Endothelial cell of umbilical vein (primary cell): ENCODE measurements around the gene DCAF12. TPM values are rescaled to one million over a fixed set of nuclear protein-coding genes. Genes with fewer than 3 reads are reported as not detected.
A peak's percentile ranks its signal among the peaks of the same experiment; 100 is the strongest.

Experiments used
- BruUV-seq: library from RNA; stranded (reverse); fragments of 400-500 nt; replicated peaks from 2 replicates; lab custom pipeline; 2021; lab: Mats Ljungman, UMichigan
- CTCF ChIA-PET: fragments of 300-600, 350-600 bp; sonication (Branson Sonifier 250); formaldehyde crosslinking; loops from one replicate; lab custom pipeline; 2021; ENCODE audit warnings: antibody characterized with exemption, inconsistent platforms; lab: Charles Lee
- POLR2A ChIA-PET: fragments of 300-600, 350-600 bp; sonication (Branson Sonifier 250); formaldehyde crosslinking; loops from one replicate; lab custom pipeline; 2021; ENCODE audit warnings: antibody characterized with exemption, inconsistent platforms; lab: Charles Lee
- DNase-seq: peaks from one replicate; pipeline ENCODE4 v3.0.0-alpha.2; 2011; ENCODE audit warnings: low read depth, low spot score
- FAIRE-seq: peaks from 2 replicates; lab custom pipeline; 2011; peaks lifted over from hg19 to GRCh38; lab: Jason Lieb, UNC
- H2AFZ ChIP-seq: 2 replicates; pipeline ENCODE4 v1.6.0; 2012; ENCODE audit warnings: low read depth, low read length, control low read depth, inconsistent platforms
- H3K27ac ChIP-seq: 2 replicates; pipeline ENCODE4 v1.5.1; 2011; ENCODE audit warnings: low read depth, mild to moderate bottlenecking, control low read depth, low read length, moderate library complexity; ENCODE audit not compliant: insufficient read depth
- H3K27me3 ChIP-seq, 2 experiments: 2 replicates each; pipeline versions ENCODE4 v1.6.0 to v1.6.1; 2011; ENCODE audit warnings: low read length in 2 of 2, mixed read lengths in 1 of 2; ENCODE audit not compliant: control insufficient read depth in 2 of 2, insufficient read depth in 2 of 2
- H3K36me3 ChIP-seq, 2 experiments: 2 replicates in 1 of 2; 3 replicates in 1 of 2; pipeline ENCODE4 v1.5.1; 2011; ENCODE audit warnings: low read length in 2 of 2, mild to moderate bottlenecking in 1 of 2, moderate library complexity in 1 of 2; ENCODE audit not compliant: control insufficient read depth in 2 of 2, insufficient read depth in 2 of 2; ENCODE audit errors: extremely low read depth in 1 of 2
- H3K4me1 ChIP-seq: 3 replicates; pipeline ENCODE4 v1.5.1; 2011; ENCODE audit warnings: mild to moderate bottlenecking, low read length; ENCODE audit not compliant: control insufficient read depth, insufficient read depth; ENCODE audit errors: extremely low read depth
- H3K4me2 ChIP-seq: 2 replicates; pipeline ENCODE4 v1.6.1; 2011; ENCODE audit warnings: low read length, control low read depth, mixed read lengths; ENCODE audit not compliant: insufficient read depth
- H3K4me3 ChIP-seq, 3 experiments: fragments of 200-600 bp in 1 of 3; sonication (generic), shearing (Covaris generic) in 1 of 3; replicated peaks in 1 of 3; 2 replicates each; pipeline ENCODE4 v1.5.1; 2011 to 2016; ENCODE audit warnings: control low read depth in 3 of 3, low read length in 3 of 3, mild to moderate bottlenecking in 2 of 3, inconsistent platforms in 1 of 3, low read depth in 1 of 3, moderate library complexity in 1 of 3; ENCODE audit not compliant: insufficient read depth in 1 of 3
- H3K79me2 ChIP-seq: 2 replicates; pipeline ENCODE4 v1.6.0; 2012; ENCODE audit warnings: low read length, inconsistent platforms; ENCODE audit not compliant: control insufficient read depth, insufficient read depth
- H3K9ac ChIP-seq: replicated peaks from 2 replicates; pipeline ENCODE3; 2011; ENCODE audit warnings: low read length, control low read depth; ENCODE audit not compliant: insufficient read depth; ENCODE audit errors: extremely low read depth
- H3K9me1 ChIP-seq: replicated peaks from 3 replicates; pipeline ENCODE4 v1.6.0; 2011; ENCODE audit warnings: mild to moderate bottlenecking, low read length; ENCODE audit not compliant: control insufficient read depth, insufficient read depth; ENCODE audit errors: extremely low read depth
- H3K9me3 ChIP-seq: replicated peaks from 2 replicates; pipeline ENCODE4 v1.5.1; 2012; ENCODE audit warnings: low read length, inconsistent platforms; ENCODE audit not compliant: control insufficient read depth, insufficient read depth
- H4K20me1 ChIP-seq: replicated peaks from 2 replicates; pipeline ENCODE3; 2011; ENCODE audit warnings: mild to moderate bottlenecking, low read length; ENCODE audit not compliant: control insufficient read depth, insufficient read depth; ENCODE audit errors: extremely low read depth
- CTCF ChIP-seq, 2 donors: IDR thresholded peaks; 1 replicate in 1 of 2; 2 replicates in 1 of 2; pipeline ENCODE4 v1.5.1; 2011; ENCODE audit warnings: low read length in 2 of 2, mild to moderate bottlenecking in 2 of 2, moderate library complexity in 2 of 2, control low read depth in 1 of 2, inconsistent platforms in 1 of 2, low read depth in 1 of 2; ENCODE audit not compliant: insufficient read depth in 1 of 2; ENCODE audit errors: extremely low read depth in 1 of 2
- EZH2 ChIP-seq: IDR thresholded peaks from 2 replicates; pipeline ENCODE4 v1.6.1; 2012; ENCODE audit warnings: borderline replicate concordance, low read depth, mild to moderate bottlenecking, moderate library complexity, low read length, inconsistent platforms; ENCODE audit not compliant: severe bottlenecking
- FOS ChIP-seq: IDR thresholded peaks from 2 replicates; pipeline ENCODE4 v1.6.1; 2011; ENCODE audit warnings: mild to moderate bottlenecking, low read length, moderate library complexity, borderline replicate concordance; ENCODE audit not compliant: insufficient read depth
- GATA2 ChIP-seq: IDR thresholded peaks from 2 replicates; pipeline ENCODE4 v1.7.0; 2011; ENCODE audit warnings: low read depth, mild to moderate bottlenecking, moderate library complexity, mixed read lengths, low read length; ENCODE audit not compliant: insufficient read length, insufficient read depth
- JUN ChIP-seq: IDR thresholded peaks from 2 replicates; pipeline ENCODE4 v1.6.1; 2011; ENCODE audit warnings: borderline replicate concordance, low read depth; ENCODE audit not compliant: insufficient read length, insufficient read depth
- MAX ChIP-seq: IDR thresholded peaks from 2 replicates; pipeline ENCODE4 v1.6.1; 2011; ENCODE audit not compliant: insufficient read depth, insufficient read length
- MYC ChIP-seq: IDR thresholded peaks from one replicate; pipeline ENCODE4 v1.6.1; 2011; ENCODE audit warnings: mild to moderate bottlenecking, low read depth, low read length
- POLR2A ChIP-seq: IDR thresholded peaks from 2 replicates; pipeline ENCODE4 v1.6.1; 2012; ENCODE audit warnings: low read depth, mild to moderate bottlenecking, control low read depth, low read length
- POLR2AphosphoS5 ChIP-seq: IDR thresholded peaks from 2 replicates; pipeline ENCODE4 v1.6.1; 2012; ENCODE audit warnings: low read depth, mild to moderate bottlenecking, control low read depth, low read length, moderate library complexity; ENCODE audit not compliant: insufficient read depth
- dilution Hi-C: fragments of 300-500 bp; cut with MboI; formaldehyde crosslinking; loops from one replicate; pipeline ENCODE4 v1.15.0; 2019; ENCODE audit warnings: low sequenced_read_pairs; ENCODE audit not compliant: extremely low pct_ligation_motif_present
- intact Hi-C: fragments of 100-400 bp; cut with micrococcal nuclease; formaldehyde crosslinking; loops from one replicate; pipeline ENCODE4 v1.10.0; 2022
- polyA plus RNA-seq, 4 experiments: library from polyadenylated mRNA; depleted of rRNA in 3 of 4; stranded (reverse) in 3 of 4; unstranded in 1 of 4; fragments of >200 nt; gene quantifications; 2 replicates each; pipeline versions ENCODE4 v1.2.1 to v1.2.3, GENCODE V29; 2011 to 2012; ENCODE audit warnings: missing spikeins in 1 of 4
- total RNA-seq: library from RNA; stranded (reverse); gene quantifications from 2 replicates; pipeline ENCODE4 v1.2.3, GENCODE V29; 2021

Gene DCAF12
- total and polyA plus RNA-seq, 2 donors (not counting 3 experiments of a cell fraction or from before 2014, with no cell fraction given), result 26.2 to 28.4 TPM

- Histone ChIP-seq H3K9me3 (no peaks in the 10 kb centered on the region), H3K4me1 (no peaks in the 10 kb centered on the region), H4K20me1 (no peaks in the 10 kb centered on the region), H3K36me3 (no peaks in the 10 kb centered on the region), H3K4me2 (no peak overlapping the region), H3K27ac (no peak overlapping the region), H3K9ac (no peak overlapping the region), H3K79me2 (no peaks in the 10 kb centered on the region), H3K4me3 (no peak overlapping the region), H3K27me3 (no peaks in the 10 kb centered on the region), H2AFZ (peak overlapping the region; percentile 45), H3K9me1 (no peaks in the 10 kb centered on the region)
- peak; percentile 21 for FAIRE-seq
- BruUV-seq, result no TSS peak
- dilution Hi-C loops, result no loop called here
- TF ChIP-seq EZH2, result no peak
- ChIA-PET POLR2A (interaction anchor here (0.6 to 1.5 kb wide), 2 partner anchors 10 to 24 kb away, joined by 3 to 5 read pairs; no protein-coding TSS in a partner anchor), CTCF (interaction anchor here (0.6 to 4.7 kb wide), 25 partner anchors 12 to 338 kb away, joined by 3 to 74 read pairs (median 5); partner anchors contain the start of gene UBAP2)
- no peak for DNase-seq
- intact Hi-C loops, result loop anchor here (5.0 kb wide), 1 partner anchor 241 kb away; no protein-coding TSS in a partner anchor
Measured at GRCh38 chr9:34072868-34073590, 53.5 kb downstream of the DCAF12 start.

- dilution Hi-C loops, result no loop called here
- H3K27me3 ChIP-seq, result no peaks in the 10 kb centered on the region
- H3K79me2 ChIP-seq, result no peaks in the 10 kb centered on the region
- H3K9ac ChIP-seq, result no peak overlapping the region
- no peak overlapping the region for H3K27ac ChIP-seq
- ChIA-PET CTCF (interaction anchor here (0.5 to 4.7 kb wide), 9 partner anchors 19 to 334 kb away, joined by 3 to 74 read pairs (median 17); partner anchors contain the start of gene UBAP2), POLR2A (interaction anchor here (1.5 kb wide), 1 partner anchor 9 kb away, joined by 5 read pairs; no protein-coding TSS in a partner anchor)
- intact Hi-C loops, result loop anchor here (5.0 kb wide), 1 partner anchor 240 kb away; no protein-coding TSS in a partner anchor
- H2AFZ ChIP-seq, result peak overlapping the region; percentile 45
- no peaks in the 10 kb centered on the region for H4K20me1 ChIP-seq
- no peak for TF ChIP-seq FOS
- TF ChIP-seq EZH2, result no peak
- no peak for TF ChIP-seq MAX
- no peak for TF ChIP-seq GATA2
- no peak for TF ChIP-seq JUN
- no peak for TF ChIP-seq POLR2AphosphoS5
- no peak for TF ChIP-seq CTCF (IDR thresholded peaks at IDR 0.05; ENCODE audit: extremely low read depth in 1 of 2, insufficient read depth in 1 of 2, low read depth in 1 of 2, low read length in 2 of 2)
- TF ChIP-seq MYC, result no peak
- TF ChIP-seq POLR2A, result no peak
- no TSS peak for BruUV-seq
- DNase-seq (no peak), FAIRE-seq (no peak)
- no peaks in the 10 kb centered on the region for H3K9me3 ChIP-seq
- H3K4me3 ChIP-seq, result no peak overlapping the region
- H3K4me2 ChIP-seq, result no peak overlapping the region
- no peaks in the 10 kb centered on the region for H3K4me1 ChIP-seq
- no peaks in the 10 kb centered on the region for H3K9me1 ChIP-seq
- no peaks in the 10 kb centered on the region for H3K36me3 ChIP-seq
Measured at GRCh38 chr9:34072410-34072809, 54.1 kb downstream of the DCAF12 start.
